Measurements from ENCODE around the gene HDAC4.

Gene HDAC4

GRCh38 chr2:239112127-239112774 is 288.6 kb downstream of the HDAC4 start:
- no peak for DNase-seq

- DNase-seq = no peak
These were observed 289.3 kb downstream of the HDAC4 start for GRCh38 chr2:239111401-239112100.

- no peak for DNase-seq
These were observed 290.2 kb downstream of the HDAC4 start for GRCh38 chr2:239110595-239111048.

DNA sequence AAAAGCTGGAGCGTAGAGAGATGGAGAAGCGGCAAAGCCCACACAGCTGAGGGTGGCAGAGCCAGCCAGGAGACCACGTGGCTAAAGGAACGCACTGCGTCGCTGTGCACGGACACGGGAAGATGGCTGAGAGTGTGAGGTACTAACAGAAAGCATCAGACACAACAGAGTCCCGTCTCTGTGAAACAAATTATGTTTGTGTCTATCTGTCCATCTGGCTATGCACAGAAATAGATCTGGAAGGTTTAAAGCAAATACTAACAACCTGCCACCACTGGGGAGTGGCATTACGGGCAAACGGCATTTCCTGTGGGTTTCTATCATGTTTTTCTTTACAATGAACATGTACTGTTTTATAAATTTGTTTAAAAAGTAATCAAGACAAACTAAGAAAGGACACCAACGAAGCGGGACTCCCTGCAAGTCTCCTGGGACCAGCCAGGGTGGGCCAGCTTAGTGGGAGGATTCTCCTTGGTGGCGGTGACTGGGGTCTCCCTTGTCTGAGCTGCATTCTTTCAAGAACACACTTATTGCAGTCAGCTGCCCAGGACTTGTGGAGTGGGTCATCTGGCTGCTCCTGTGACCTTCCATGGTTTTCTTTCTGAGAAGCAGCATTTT is 290.8 kb downstream of the HDAC4 start:
- DNase-seq = no peak

GRCh38 chr2:239109041-239109927 is 291.5 kb downstream of the HDAC4 start:
- DNase-seq = no peak

DNA sequence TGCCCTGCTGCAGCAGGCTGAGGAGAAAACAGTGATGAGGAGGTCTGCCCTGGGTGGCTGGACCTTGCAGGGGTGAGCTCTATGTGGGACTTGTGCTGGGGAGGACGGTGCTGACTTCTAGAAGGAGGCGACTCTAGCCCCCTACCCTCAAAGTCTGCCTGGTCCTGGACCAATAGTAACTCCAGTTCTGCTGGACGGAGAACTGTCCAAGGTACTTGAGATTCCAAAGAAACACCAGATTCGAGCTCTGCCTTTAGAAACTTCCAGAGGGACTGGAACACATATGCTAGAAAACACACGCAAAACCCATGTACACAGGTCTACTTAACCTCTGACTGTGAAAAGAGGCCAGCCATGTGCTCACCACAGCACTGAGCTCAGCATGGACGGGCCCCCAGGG is 292.4 kb downstream of the HDAC4 start:
- DNase-seq = no peak

GRCh38 chr2:239107936-239108335 is 292.9 kb downstream of the HDAC4 start:
- DNase-seq = no peak

GRCh38 chr2:239106966-239107365 is 293.9 kb downstream of the HDAC4 start:
- DNase-seq = no peak

DNA sequence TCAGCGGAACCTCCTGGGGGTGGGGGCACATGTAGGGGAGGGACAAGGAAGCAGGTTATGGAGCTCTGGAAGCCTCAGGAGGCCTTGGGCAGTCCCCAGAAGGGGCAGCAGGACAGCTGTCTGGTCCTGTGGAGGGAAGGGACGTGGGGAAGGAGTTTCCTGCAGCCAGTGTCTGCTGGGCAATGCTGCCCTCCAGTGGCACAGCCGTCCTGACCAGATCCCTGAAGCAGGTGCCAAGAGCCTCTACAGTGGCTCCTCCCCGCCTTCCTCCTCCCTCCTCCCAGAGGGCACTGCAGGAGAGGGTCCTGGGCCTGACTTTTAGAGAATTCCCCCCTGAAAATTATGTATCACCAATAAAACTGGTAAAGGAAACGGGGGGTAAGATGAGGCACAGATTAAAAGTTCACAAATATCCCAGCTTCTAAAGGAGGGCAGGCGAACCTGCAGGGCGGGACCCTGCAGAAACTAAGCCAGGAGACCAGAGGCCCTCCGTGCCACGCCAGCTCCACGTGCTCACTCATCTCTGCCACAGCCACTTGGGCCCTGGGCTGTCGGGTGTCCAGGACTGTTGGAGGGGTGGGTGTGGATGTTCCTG is 294.4 kb downstream of the HDAC4 start:
- peak; percentile 2 to 15 for DNase-seq

DNA sequence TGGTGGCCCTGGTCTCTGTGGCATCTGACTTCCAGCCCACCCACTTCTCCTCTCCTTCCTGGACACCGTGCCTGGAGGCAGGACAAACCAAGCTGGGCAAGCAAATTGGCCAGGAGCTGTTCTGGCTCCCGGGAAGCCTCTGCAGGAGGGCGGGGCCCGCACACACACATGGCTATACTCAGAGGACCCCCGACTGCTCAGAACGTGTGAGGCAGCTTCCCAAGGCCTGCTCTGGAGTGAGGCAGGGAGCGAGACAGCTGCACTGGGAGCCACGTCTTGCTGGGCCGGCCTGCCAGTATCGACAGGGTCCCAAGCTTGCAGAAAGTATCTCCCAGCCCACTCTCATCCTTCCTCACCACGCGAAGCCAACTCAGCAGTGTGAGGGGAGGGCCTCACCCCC is 295.6 kb downstream of the HDAC4 start:
- no peak for DNase-seq

DNA sequence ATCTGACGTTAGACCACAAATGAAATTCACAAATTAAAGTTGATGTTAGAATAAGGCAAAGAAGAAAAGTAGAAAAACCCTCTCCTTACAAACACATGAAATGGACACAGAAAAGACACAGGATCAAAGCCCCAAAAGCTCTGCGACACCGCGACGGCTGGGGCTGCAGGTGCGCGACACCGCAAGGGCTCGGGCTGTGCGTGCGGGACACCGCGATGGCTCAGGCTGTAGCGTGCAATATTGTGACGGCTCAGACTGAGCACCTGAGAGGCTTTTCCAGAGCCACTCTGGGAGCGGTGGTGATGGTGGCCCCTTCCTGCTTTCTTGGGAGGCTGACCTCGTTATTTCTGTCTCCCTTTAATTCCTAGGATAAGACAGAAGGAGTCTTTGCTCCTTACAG is 296.0 kb downstream of the HDAC4 start:
- no peak for DNase-seq

GRCh38 chr2:239103125-239104098 is 297.4 kb downstream of the HDAC4 start:
- DNase-seq = no peak

- no peak for DNase-seq
These were observed 298.6 kb downstream of the HDAC4 start for GRCh38 chr2:239102266-239102665.

- DNase-seq = no peak
These were observed 299.0 kb downstream of the HDAC4 start for GRCh38 chr2:239101807-239102206.

DNA sequence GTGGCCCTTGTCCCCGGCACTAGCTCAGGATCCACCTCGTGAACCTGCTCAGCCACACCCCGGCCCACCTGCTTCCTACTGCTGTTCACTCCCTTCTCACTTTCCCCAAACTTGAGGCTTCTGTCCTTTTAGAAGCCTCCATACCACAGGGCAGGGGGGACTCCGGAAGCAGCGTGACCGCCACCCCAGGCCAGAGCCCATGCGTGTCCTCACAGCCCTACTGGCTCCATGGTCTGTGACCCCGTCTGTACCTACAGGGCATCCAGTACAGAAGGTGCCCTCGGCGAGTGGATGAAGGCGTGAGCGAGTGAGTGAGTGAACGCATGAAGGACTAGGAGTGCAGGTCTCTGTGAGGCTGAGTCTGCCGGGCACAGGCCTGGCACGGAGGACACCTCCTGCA is 299.7 kb downstream of the HDAC4 start:
- no peak for DNase-seq

DNA sequence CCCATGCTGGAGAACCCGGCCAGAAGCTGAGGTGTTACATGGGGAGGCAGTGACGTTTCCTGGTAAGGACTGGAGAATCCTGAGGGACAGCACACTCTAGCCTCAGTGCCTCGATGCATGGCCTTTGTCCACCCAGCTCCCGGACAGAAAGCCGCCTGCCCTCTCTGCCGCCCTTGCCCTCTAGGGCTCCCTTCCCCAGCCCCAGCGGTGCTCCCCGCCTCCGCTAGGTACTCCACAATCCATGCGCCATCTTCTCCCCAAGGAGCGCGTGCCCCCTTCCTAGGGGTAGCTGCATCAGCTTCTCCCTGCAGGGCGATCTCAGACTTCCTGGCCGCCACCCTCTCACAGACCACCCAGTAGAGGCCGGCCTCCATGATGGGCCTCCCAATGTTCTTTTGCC is 301.3 kb downstream of the HDAC4 start:
- no peak for DNase-seq

GRCh38 chr2:239098288-239098970 is 302.4 kb downstream of the HDAC4 start:
- no peak for DNase-seq

DNA sequence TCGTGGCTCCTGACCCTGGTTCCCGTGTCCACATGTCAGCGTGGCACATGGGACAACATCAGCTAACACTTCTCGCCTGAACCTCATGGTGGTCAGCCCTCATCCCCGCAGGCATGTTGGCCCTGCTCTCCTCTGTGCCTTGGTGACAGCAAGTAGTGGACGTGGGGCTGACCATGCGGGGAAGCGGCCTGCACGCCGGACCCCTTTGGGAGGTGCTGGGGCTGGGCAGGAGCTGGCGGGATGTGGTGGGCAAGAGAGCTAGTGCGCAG is 303.5 kb downstream of the HDAC4 start:
- DNase-seq = no peak

DNA sequence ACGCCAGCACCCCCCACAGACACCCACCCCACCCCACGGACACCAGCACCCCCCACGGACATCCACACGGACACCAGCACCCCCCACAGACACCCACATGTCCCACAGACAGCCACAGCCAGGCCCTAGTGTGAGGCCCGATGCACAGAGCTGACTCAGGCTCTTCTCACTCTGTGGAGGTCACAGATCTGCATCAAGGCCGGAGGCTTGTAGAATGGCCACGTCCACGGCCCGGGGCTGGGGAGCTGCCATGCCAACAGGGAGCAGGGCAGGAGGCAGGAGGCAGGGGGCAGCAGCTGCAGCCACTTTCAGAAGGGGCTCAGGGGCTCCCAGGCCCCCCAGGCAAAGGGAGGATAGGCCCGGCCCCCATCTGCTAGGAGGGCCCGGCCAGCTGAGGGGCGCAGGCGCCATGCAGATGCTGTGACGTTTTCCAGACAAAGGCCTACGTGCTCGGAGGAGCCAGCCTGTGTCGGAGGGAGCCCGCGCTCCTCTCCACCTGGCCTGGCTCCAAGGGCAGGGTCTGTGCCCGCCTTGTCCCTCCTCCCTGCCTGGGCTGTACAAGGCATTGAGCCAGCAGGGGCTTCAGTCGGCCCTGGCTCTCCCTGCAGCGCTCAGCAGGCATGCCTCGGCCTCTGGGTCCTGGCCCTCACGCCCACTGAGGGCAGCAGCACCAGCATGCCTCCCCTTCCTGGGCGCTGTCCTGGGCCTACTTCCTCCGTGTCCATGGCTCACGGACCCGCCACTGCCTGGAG is 304.0 kb downstream of the HDAC4 start:
- DNase-seq = no peak

DNA sequence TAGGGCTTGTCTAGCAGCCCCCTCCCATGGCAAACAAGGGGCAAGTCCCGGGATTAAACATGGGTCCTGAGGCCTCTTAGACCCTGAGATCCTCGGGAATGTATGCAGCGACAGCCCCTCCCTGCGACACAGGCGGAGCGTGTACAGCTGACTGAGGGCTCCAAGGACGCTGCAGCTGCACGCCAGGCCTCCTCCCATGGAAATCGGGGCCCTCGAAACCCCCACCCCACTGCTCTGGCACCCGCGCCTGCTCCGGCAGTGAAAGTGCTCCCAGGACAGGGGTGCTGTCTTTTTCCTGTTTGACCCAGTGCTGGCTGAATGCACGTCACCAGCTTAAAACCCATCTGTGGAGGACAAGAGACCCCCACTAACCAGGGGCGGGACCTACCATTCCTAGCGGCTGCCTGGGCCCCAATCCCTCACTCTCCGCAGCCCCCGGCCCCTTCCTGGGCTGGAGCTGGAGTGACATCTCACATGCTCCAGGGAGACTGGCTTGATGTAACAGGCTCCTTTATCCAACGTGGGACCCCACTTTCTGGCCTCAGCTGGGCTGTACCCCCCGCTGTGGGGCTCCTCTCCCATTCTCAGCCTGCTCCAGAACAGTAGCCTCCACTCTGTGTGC is 305.2 kb downstream of the HDAC4 start:
- DNase-seq = no peak
